WTC11 (cell line): ENCODE results near the gene LRRC40. TPM values are rescaled to one million over a fixed set of nuclear protein-coding genes. Genes with fewer than 3 reads are reported as not detected.

Experiments
- ATAC-seq: fragments of 200-7000 bp; cut with Tn5 transposase; 2 replicates; pipeline ENCODE4 v1.10.0; 2021; ENCODE audit warnings: mild to moderate bottlenecking, moderate library complexity
- CTCF ChIA-PET: fragments of 300-600 bp; sonication (Branson Sonifier 250); formaldehyde crosslinking; loops from one replicate; lab custom pipeline; 2021; ENCODE audit warnings: antibody characterized with exemption; lab: Charles Lee
- POLR2A ChIA-PET: fragments of 350-600 bp; sonication (Branson Sonifier 250); formaldehyde crosslinking; loops from one replicate; lab custom pipeline; 2021; ENCODE audit warnings: antibody characterized with exemption; lab: Charles Lee
- DNase-seq: peaks from one replicate; pipeline ENCODE4 v3.0.0; 2021; ENCODE audit warnings: low spot score
- H3K27ac Mint-ChIP-seq: 2 replicates; pipeline ENCODE4 v1.8.0; 2021; ENCODE audit warnings: mixed read lengths
- H3K27me3 Mint-ChIP-seq: 2 replicates; pipeline ENCODE4 v1.8.0; 2021; ENCODE audit warnings: low read depth, mild to moderate bottlenecking, moderate library complexity, mixed read lengths
- H3K36me3 Mint-ChIP-seq: 2 replicates; pipeline ENCODE4 v1.8.0; 2021; ENCODE audit warnings: mixed read lengths
- H3K4me1 Mint-ChIP-seq: 2 replicates; pipeline ENCODE4 v1.8.0; 2022; ENCODE audit warnings: mixed read lengths
- H3K4me3 Mint-ChIP-seq: 2 replicates; pipeline ENCODE4 v1.8.0; 2021; ENCODE audit warnings: mild to moderate bottlenecking, moderate library complexity, mixed read lengths
- H3K9me3 Mint-ChIP-seq: 2 replicates; pipeline ENCODE4 v1.8.0; 2021; ENCODE audit warnings: mixed read lengths
- AR ChIP-seq: fragments of 250-450 bp; sonication (Bioruptor Pico); IDR thresholded peaks from 2 replicates; pipeline ENCODE4 v1.9.0; 2021; ENCODE audit warnings: mild to moderate bottlenecking
- ARID4B ChIP-seq: sonication (generic); formaldehyde crosslinking; IDR thresholded peaks from 2 replicates; pipeline ENCODE4 v1.8.0; 2023; ENCODE audit warnings: missing genetic modification reagents, mild to moderate bottlenecking, borderline replicate concordance
- ATF6 ChIP-seq: sonication (generic); formaldehyde crosslinking; IDR thresholded peaks from 2 replicates; pipeline ENCODE4 v1.8.1; 2023; ENCODE audit warnings: mild to moderate bottlenecking, missing genetic modification reagents
- GABPB1 ChIP-seq: sonication (generic); formaldehyde crosslinking; IDR thresholded peaks from 2 replicates; pipeline ENCODE4 v1.8.1; 2023; ENCODE audit warnings: mild to moderate bottlenecking, missing genetic modification reagents
- HMGXB4 ChIP-seq: sonication (generic); formaldehyde crosslinking; IDR thresholded peaks from 2 replicates; pipeline ENCODE4 v1.8.1; 2023; ENCODE audit warnings: mild to moderate bottlenecking, moderate library complexity, missing genetic modification reagents
- IRF2 ChIP-seq: sonication (generic); formaldehyde crosslinking; IDR thresholded peaks from 2 replicates; pipeline ENCODE4 v1.8.0; 2022; ENCODE audit warnings: low read depth, missing genetic modification reagents, borderline replicate concordance
- JAZF1 ChIP-seq: fragments of 250-450 bp; sonication (Bioruptor Pico); IDR thresholded peaks from 2 replicates; pipeline ENCODE4 v1.9.0; 2021; ENCODE audit warnings: moderate library complexity, mild to moderate bottlenecking, inconsistent platforms
- PRRX2 ChIP-seq: fragments of 250-450 bp; sonication (Bioruptor Pico); IDR thresholded peaks from 2 replicates; pipeline ENCODE4 v1.8.0; 2021; ENCODE audit warnings: mild to moderate bottlenecking
- TP53 ChIP-seq: sonication (generic); formaldehyde crosslinking; IDR thresholded peaks from 2 replicates; pipeline ENCODE4 v1.8.1; 2023; ENCODE audit warnings: mild to moderate bottlenecking, missing genetic modification reagents
- USF1 ChIP-seq: sonication (generic); formaldehyde crosslinking; IDR thresholded peaks from 2 replicates; pipeline ENCODE4 v1.8.0; 2022; ENCODE audit warnings: mild to moderate bottlenecking, missing genetic modification reagents
- USF2 ChIP-seq: sonication (generic); formaldehyde crosslinking; IDR thresholded peaks from 2 replicates; pipeline ENCODE4 v1.8.1; 2023; ENCODE audit warnings: mild to moderate bottlenecking, missing genetic modification reagents, moderate library complexity
- ZMAT4 ChIP-seq: fragments of 250-450 bp; sonication (Bioruptor Pico); IDR thresholded peaks from 2 replicates; pipeline ENCODE4 v1.9.0; 2021; ENCODE audit warnings: mild to moderate bottlenecking
- ZNF263 ChIP-seq: sonication (generic); formaldehyde crosslinking; IDR thresholded peaks from 2 replicates; pipeline ENCODE4 v1.8.1; 2022; ENCODE audit warnings: low read depth, mild to moderate bottlenecking, moderate library complexity, missing genetic modification reagents
- ZNF317 ChIP-seq: sonication (generic); formaldehyde crosslinking; IDR thresholded peaks from 2 replicates; pipeline ENCODE4 v1.8.1; 2023; ENCODE audit warnings: low read depth, mild to moderate bottlenecking, moderate library complexity, missing genetic modification reagents, borderline replicate concordance
- ZNF416 ChIP-seq: fragments of 250-450 bp; sonication (Bioruptor Pico); IDR thresholded peaks from 2 replicates; pipeline ENCODE4 v1.9.0; 2021; ENCODE audit warnings: mild to moderate bottlenecking, inconsistent platforms
- total RNA-seq: library from RNA; stranded (reverse); gene quantifications from 3 replicates; pipeline ENCODE4 v1.2.3, GENCODE V29; 2021

The LRRC40 gene
- total RNA-seq, 1 experiment from 2014 or later = 26.7 TPM

GRCh38 chr1:70247768-70248167 lies 42.4 kb upstream of the LRRC40 start:
- no peak for TF ChIP-seq PRRX2 (CRISPR knock-in tag)
- no peak for TF ChIP-seq TP53
- no peak for TF ChIP-seq GABPB1 (CRISPR knock-in tag)
- no peak for TF ChIP-seq IRF2 (CRISPR knock-in tag)
- TF ChIP-seq ZNF416 (CRISPR knock-in tag) = no peak
- TF ChIP-seq JAZF1 (CRISPR knock-in tag) = no peak
- TF ChIP-seq HMGXB4 (CRISPR knock-in tag) = no peak
- no peak for TF ChIP-seq USF2
- no peak for TF ChIP-seq ARID4B (CRISPR knock-in tag)
- TF ChIP-seq, all 79 proteins: peak for 0
- DNase-seq (no peak), ATAC-seq (no peak)
- Mint-ChIP-seq H3K4me1 (no peaks in the 10 kb centered on the region), H3K36me3 (peaks cover 85% of the 10 kb centered on the region), H3K27me3 (no peaks in the 10 kb centered on the region), H3K4me3 (no peak overlapping the region), H3K9me3 (no peaks in the 10 kb centered on the region), H3K27ac (no peak overlapping the region)
- ChIA-PET POLR2A (no interaction called here), CTCF (no interaction called here)

- ChIA-PET POLR2A (no interaction called here), CTCF (no interaction called here)
- no peak overlapping the region for H3K4me3 Mint-ChIP-seq
- no peak for ATAC-seq
- H3K4me1 Mint-ChIP-seq = no peaks in the 10 kb centered on the region
- H3K27ac Mint-ChIP-seq = no peak overlapping the region
- H3K36me3 Mint-ChIP-seq = peaks cover 85% of the 10 kb centered on the region
- no peaks in the 10 kb centered on the region for H3K27me3 Mint-ChIP-seq
- no peaks in the 10 kb centered on the region for H3K9me3 Mint-ChIP-seq
- TF ChIP-seq ZNF317 = no peak
- TF ChIP-seq USF1 (CRISPR knock-in tag) = no peak
- no peak for TF ChIP-seq ATF6 (CRISPR knock-in tag)
- no peak for TF ChIP-seq ZNF263 (CRISPR knock-in tag)
- no peak for TF ChIP-seq ZMAT4
- no peak for TF ChIP-seq AR (CRISPR knock-in tag)
- no peak for DNase-seq
Observed at GRCh38 chr1:70247122-70247521, 41.7 kb upstream of the LRRC40 start.
